CD4-positive, alpha-beta T cell treated with Interleukin-21 for 1 hour (primary cell): ENCODE data around the gene EPX.

Source experiments
- DNase-seq: peaks from one replicate; pipeline ENCODE4 v3.0.0-alpha.2; 2020

EPX gene

GRCh38 chr17:58186591-58186990 is 5.9 kb upstream of the EPX start:
- no peak for DNase-seq

- no peak for DNase-seq
These were observed 5.5 kb upstream of the EPX start for GRCh38 chr17:58187063-58187462.

GRCh38 chr17:58187675-58188074 is 4.9 kb upstream of the EPX start:
- DNase-seq, result no peak

DNA sequence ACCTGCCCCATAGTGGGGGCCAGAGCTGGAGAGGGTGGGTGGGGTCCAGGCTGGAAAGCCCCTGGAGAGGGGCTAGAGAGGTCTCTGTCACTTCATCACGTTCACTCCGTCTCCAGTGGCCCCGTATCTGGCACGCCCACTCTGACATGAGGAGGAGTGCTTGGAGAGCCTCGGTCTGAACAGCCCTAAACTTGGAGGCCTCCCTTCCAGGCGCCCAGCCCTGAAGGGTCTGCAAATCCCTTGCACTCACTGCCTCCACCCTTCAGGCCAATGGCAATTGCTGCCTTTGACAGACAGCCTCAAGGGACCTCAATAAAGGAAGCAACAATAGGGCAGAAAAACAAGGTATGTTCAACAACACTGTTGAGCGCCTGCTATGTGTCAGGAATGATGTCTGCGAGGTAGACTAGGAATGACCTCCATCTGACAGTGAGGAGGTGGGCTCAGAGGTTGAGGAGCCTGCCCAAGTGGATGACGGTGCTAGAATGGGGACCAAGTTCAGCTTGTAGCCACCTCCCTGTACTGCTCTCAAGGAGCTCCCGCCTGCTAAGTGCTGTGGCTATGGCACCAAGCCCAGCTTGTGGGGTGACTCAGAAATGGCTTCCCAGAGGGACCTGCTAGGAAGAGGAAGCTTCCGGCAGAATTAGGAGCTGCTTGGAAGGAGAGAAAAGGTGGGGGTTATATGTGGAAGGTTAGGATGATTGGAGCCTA is 2.9 kb upstream of the EPX start:
- no peak for DNase-seq

GRCh38 chr17:58191241-58191896 is 1.2 kb upstream of the EPX start:
- DNase-seq, result no peak

- no peak for DNase-seq
These were observed 1.2 kb downstream of the EPX start for GRCh38 chr17:58193641-58194255.

DNA sequence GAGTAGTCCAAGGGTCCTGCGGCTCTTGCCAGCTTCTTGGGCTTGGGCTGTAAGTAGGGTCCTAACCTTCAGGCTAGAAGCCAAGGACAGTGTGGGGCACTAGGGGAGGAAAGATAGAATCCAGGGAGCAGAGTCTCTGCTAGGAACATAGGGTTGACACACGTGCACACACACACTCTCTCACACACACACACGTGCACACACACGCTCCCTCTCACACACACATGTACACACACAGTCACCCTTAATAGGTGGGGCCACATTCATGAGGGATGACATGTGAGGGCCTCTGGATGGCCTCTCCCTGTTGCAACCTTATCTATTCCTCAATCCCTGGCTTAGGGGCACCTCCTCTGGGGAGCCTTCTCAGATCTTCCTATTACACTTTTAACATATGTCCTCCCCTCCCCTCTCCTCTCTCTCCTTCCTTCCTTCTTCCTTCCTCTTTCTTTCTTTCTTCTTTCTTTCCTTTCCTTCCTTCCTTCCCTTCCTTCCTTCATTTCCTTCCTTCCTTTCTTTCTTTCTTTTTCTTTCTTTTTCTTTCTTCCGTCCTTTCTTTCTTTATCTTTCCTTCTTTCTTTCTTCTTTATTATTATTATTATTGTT is 3.1 kb downstream of the EPX start:
- no peak for DNase-seq

DNA sequence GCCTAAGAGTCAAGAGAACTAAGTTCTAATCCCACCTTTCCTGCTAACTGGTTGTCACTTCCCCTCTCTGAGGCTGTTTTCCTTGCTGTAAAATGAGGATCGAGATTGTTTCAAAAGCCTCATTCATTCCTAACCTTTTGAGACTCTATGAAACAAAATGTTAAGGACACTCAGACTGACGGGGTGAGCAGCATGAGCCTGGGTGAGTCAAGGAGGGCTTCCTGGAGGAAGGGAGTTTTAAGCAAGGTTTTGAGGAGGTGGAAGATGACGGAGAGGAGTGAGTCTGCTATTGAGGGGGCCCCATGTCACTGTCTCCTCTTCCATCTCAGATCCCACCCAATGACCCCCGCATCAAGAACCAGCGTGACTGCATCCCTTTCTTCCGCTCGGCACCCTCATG is 4.1 kb downstream of the EPX start:
- no peak for DNase-seq

- peak; percentile 57 for DNase-seq
These were observed 7.6 kb downstream of the EPX start for GRCh38 chr17:58200024-58200633.

- no peak for DNase-seq
These were observed 10.3 kb downstream of the EPX start for GRCh38 chr17:58202859-58203258.

- no peak for DNase-seq
These were observed 12.3 kb downstream of the EPX start for GRCh38 chr17:58204796-58205195.

GRCh38 chr17:58205936-58206335 is 13.4 kb downstream of the EPX start:
- DNase-seq, result no peak

- DNase-seq, result no peak
These were observed 14.9 kb downstream of the EPX start for GRCh38 chr17:58207451-58207850.

DNA sequence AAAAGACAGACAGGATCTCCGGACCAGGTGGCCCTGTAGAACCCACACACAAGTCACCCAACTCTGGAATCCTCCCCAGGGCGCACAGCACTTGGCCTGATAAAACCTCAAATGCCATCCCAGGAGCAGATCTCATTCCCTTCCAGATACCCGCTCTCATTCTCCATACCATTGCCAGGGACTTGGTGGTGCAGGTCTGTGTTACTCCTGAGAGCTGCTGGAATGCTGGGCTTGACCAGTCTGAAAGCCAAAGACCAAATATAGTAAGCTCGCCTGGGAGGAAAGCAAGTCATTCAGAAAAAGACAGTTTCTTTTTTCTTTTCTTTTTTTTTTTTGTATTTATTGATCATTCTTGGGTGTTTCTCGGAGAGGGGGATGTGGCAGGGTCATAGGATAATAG is 15.8 kb downstream of the EPX start:
- DNase-seq, result no peak

DNA sequence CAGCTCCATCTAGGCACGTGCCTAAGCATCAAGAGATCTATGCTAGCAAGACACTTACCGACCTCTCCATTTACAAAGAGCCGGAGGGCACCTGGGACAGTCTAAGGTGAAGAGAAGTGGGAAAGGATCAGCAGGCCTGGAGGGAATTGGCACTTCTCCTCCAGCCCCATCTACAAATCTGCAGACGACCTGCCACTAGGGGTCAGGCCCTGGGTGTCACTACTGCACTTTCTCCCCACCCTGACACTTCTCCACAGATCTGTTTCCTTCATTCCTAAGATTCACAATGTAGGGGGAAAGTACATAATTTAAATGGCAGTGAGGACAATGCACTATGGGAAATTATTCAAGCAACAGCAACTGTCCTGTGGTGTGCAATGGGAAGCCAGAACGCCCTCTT is 18.4 kb downstream of the EPX start:
- no peak for DNase-seq

GRCh38 chr17:58215685-58216084 is 23.2 kb downstream of the EPX start:
- no peak for DNase-seq

DNA sequence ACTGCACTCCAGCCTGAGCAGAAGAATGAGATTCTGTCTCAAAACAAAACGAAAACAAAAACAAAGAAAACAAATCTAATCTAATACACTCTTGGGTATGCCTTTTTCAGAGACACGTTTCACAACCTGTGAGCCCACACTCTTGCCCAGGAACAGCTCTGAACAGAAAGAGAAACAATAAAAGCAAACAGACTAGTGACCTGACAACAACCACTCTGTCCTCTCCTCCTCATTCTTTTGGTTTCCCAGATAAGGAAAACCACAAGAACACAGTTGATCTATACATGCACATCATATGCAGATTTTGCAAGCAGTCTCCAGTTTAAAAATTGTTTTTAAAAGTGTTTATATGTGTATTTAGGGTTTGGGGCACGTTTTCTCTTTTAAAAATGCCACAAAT is 25.2 kb downstream of the EPX start:
- DNase-seq, result no peak

DNA sequence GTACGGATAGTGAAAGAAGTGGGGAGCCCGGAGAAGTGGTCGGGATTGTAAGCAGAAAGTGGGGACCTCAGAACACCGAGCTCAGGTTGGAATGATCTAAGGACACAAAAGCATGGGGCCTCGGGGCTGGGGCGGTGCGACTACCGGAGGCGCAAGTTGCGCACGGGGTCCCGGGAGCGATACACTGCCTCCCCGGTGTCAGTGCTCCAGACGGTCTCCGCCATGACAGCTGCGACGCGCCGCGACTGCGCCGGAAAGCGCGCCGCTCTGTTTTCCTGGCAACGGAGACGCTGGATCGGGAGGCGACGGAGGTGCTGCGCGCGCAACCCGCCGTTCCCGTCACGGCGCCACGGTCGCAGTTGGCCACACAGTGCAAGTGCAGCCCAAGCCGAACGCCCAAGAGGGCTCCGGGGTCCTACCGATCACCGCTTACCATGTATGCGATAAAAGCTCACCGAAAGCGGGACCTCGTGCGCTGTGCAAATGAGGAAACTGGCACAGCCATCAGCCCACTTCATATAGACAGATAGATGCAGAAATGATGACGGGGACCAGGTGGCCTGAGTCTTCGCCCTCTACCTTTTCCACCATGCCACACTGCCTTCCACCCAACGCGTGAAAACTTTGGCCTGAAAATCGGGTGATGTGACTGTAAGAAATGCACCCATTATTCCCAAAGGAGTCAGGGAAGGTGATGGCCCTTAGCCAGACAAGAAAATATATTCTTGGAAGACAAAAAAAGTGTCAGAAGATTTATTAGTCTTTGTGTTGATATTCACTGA is 26.7 kb downstream of the EPX start, which contains the start of gene MKS1:
Gene MKS1, minus strand, starts transcription at position 249 of the 782 bp plus-strand sequence. Its CDS starts 25 bp downstream, at position 224.
- DNase-seq, result peak; percentile 96

- DNase-seq, result no peak
These were observed 27.3 kb downstream of the EPX start for GRCh38 chr17:58219789-58220183.

DNA sequence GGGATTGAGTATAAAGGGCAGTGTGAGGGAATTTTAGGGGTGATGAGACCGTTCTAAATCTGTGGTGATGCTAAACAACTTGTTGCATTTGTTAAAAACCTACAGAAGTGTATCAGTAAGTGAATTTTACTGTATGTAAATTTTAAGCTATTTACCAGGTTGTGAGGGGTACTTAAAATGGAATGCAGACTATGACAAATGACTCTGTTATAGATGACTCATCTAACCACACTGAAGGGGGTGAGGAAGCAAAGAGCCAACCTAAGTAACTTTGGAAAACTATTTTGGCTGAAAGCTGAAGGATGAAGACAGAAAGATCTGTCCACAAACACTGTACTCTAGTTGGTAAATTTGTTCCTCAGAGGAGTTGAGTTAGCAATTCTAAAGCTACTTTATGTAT is 31.8 kb downstream of the EPX start:
- DNase-seq, result no peak

- no peak for DNase-seq
These were observed 35.2 kb downstream of the EPX start for GRCh38 chr17:58227733-58228132.

- no peak for DNase-seq
These were observed 36.2 kb downstream of the EPX start for GRCh38 chr17:58228679-58229078.

DNA sequence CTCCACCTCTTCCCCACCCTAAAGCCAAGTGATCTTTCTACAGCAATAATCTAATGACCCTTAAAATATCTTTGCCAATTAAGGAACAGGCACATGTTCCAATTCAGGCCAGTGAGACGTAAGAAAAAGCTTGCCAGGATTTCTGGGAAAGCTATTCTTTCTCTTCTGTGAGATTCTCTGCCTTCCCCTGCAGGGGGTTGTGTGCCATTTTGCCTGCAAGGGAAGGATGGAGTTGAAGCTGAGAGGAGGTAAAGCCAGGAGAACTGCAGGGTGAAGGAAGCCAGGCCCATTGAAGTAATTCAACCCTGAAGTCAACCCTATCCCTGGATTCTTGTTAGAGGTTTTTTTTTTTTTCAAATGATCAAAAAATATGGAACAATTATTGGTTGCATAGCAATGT is 36.9 kb downstream of the EPX start:
- DNase-seq, result no peak
